HCT116 (cell line): ENCODE measurements around the gene CST1. TPM values are rescaled to one million over a fixed set of nuclear protein-coding genes. Genes with fewer than 3 reads are reported as not detected.

Experiments
- ATAC-seq: fragments of 200-7000 bp; cut with Tn5 transposase; 2 replicates; pipeline ENCODE4 v1.9.1; 2020; ENCODE audit warnings: mild to moderate bottlenecking, moderate library complexity
- BruUV-seq: library from RNA; stranded (reverse); fragments of 400-500 nt; replicated peaks from 2 replicates; lab custom pipeline; 2021; lab: Mats Ljungman, UMichigan
- CTCF ChIA-PET: fragments of 300-600 bp; sonication (Branson Sonifier 250); formaldehyde crosslinking; loops from one replicate; lab custom pipeline; 2021; ENCODE audit warnings: antibody characterized with exemption; lab: Charles Lee
- POLR2A ChIA-PET: fragments of 300-600, 350-600 bp; sonication (Branson Sonifier 250); formaldehyde crosslinking; loops from one replicate; lab custom pipeline; 2021; ENCODE audit warnings: antibody characterized with exemption; lab: Charles Lee
- RAD21 ChIA-PET, 2 experiments: fragments of 300-600 bp; sonication (Branson Sonifier 250); formaldehyde crosslinking; loops; one replicate each; lab custom pipeline; 2023; ENCODE audit warnings: low total read pairs in 2 of 2; ENCODE audit not compliant: uncharacterized antibody in 2 of 2, unreplicated experiment in 2 of 2, low non-redundant PET in 1 of 2; lab: Charles Lee
- DNase-seq: peaks from one replicate; pipeline ENCODE4 v3.0.0-alpha.2; 2010; ENCODE audit warnings: low read depth, low spot score
- H2AFZ ChIP-seq: fragments of 200-600 bp; shearing (Covaris generic), sonication (generic); 2 replicates; pipeline ENCODE4 v1.6.1; 2017; ENCODE audit warnings: low read depth, mixed run types, mixed read lengths, antibody characterized with exemption, low read length; ENCODE audit not compliant: poor library complexity, severe bottlenecking
- H3K27ac ChIP-seq: 2 replicates; pipeline ENCODE4 v1.5.1; 2012; ENCODE audit warnings: low read depth, low read length
- H3K27me3 ChIP-seq: fragments of 200-600 bp; sonication (generic); 2 replicates; pipeline ENCODE4 v1.6.1; 2016; ENCODE audit warnings: mixed run types, low read length, mixed read lengths; ENCODE audit not compliant: insufficient read depth
- H3K36me3 ChIP-seq, 2 experiments: fragments of 200-500 bp in 1 of 2; fragments of 200-600 bp in 1 of 2; sonication (Bioruptor generic) in 1 of 2; sonication (generic) in 1 of 2; 2 replicates each; pipeline versions ENCODE4 v1.5.1 to v1.6.1; 2014 to 2016; ENCODE audit warnings: low read length in 2 of 2, inconsistent platforms in 1 of 2, mixed read lengths in 1 of 2, mixed run types in 1 of 2; ENCODE audit not compliant: insufficient read depth in 2 of 2, control insufficient read depth in 1 of 2
- H3K4me1 ChIP-seq, 2 experiments: fragments of 200-600 bp in 1 of 2; sonication (generic) in 1 of 2; 2 replicates each; pipeline versions ENCODE4 v1.5.1 to v1.6.1; 2012 to 2017; ENCODE audit warnings: low read length in 2 of 2, inconsistent platforms in 1 of 2, mild to moderate bottlenecking in 1 of 2, mixed read lengths in 1 of 2, mixed run types in 1 of 2, moderate library complexity in 1 of 2; ENCODE audit not compliant: insufficient read depth in 2 of 2, control insufficient read depth in 1 of 2
- H3K4me2 ChIP-seq: fragments of 200-600 bp; sonication (generic); 2 replicates; pipeline ENCODE4 v1.6.1; 2017; ENCODE audit warnings: mixed run types, low read length, mixed read lengths
- H3K4me3 ChIP-seq, 2 experiments: fragments of 200-600 bp in 1 of 2; sonication (generic) in 1 of 2; replicated peaks in 1 of 2; 2 replicates each; pipeline ENCODE4 v1.5.1; 2011 to 2016; ENCODE audit warnings: low read length in 2 of 2, control low read depth in 1 of 2, low read depth in 1 of 2, mild to moderate bottlenecking in 1 of 2, mixed read lengths in 1 of 2, mixed run types in 1 of 2
- H3K79me2 ChIP-seq: fragments of 200-600 bp; sonication (generic); 2 replicates; pipeline ENCODE4 v1.6.1; 2017; ENCODE audit warnings: mild to moderate bottlenecking, mixed run types, low read length, moderate library complexity, mixed read lengths; ENCODE audit not compliant: insufficient read depth
- H3K9ac ChIP-seq: fragments of 200-600 bp; sonication (generic); 2 replicates; pipeline ENCODE4 v1.6.1; 2016; ENCODE audit warnings: low read length, mixed read lengths
- H3K9me2 ChIP-seq: fragments of 200-600 bp; sonication (generic), shearing (Covaris generic); 2 replicates; pipeline ENCODE4 v1.6.1; 2017; ENCODE audit warnings: mixed run types, mild to moderate bottlenecking, moderate library complexity; ENCODE audit not compliant: insufficient read depth
- H3K9me3 ChIP-seq, 2 experiments: fragments of 200-500 bp in 1 of 2; fragments of 200-600 bp in 1 of 2; sonication (Bioruptor generic) in 1 of 2; sonication (generic) in 1 of 2; 2 replicates each; pipeline ENCODE4 v1.6.1; 2014 to 2017; ENCODE audit warnings: low read length in 2 of 2, mixed read lengths in 2 of 2, inconsistent platforms in 1 of 2, low read depth in 1 of 2, mild to moderate bottlenecking in 1 of 2, mixed run types in 1 of 2, moderate library complexity in 1 of 2; ENCODE audit not compliant: control insufficient read depth in 1 of 2, insufficient read depth in 1 of 2
- H4K20me1 ChIP-seq: fragments of 200-600 bp; sonication (generic), shearing (Covaris generic); 2 replicates; pipeline ENCODE4 v1.6.1; 2017; ENCODE audit warnings: mixed run types, mild to moderate bottlenecking, moderate library complexity; ENCODE audit not compliant: insufficient read depth
- ATF3 ChIP-seq: IDR thresholded peaks from 2 replicates; pipeline ENCODE4 v1.6.1; 2012
- CBX3 ChIP-seq: IDR thresholded peaks from 2 replicates; pipeline ENCODE4 v1.6.1; 2012; ENCODE audit warnings: low read depth
- EZH2phosphoT487 ChIP-seq: fragments of 200-600 bp; IDR thresholded peaks from 2 replicates; pipeline ENCODE4 v1.6.1; 2018; ENCODE audit warnings: antibody characterized with exemption, borderline replicate concordance
- JUND ChIP-seq: IDR thresholded peaks from 2 replicates; pipeline ENCODE4 v1.6.1; 2012
- RAD21 ChIP-seq: IDR thresholded peaks from 2 replicates; pipeline ENCODE4 v1.6.1; 2012; ENCODE audit warnings: low read depth, mild to moderate bottlenecking
- REST ChIP-seq: IDR thresholded peaks from 2 replicates; pipeline ENCODE4 v1.6.1; 2012; ENCODE audit warnings: low read depth
- SRF ChIP-seq: IDR thresholded peaks from 2 replicates; pipeline ENCODE4 v1.6.1; 2012; ENCODE audit warnings: low read depth
- TCF7L2 ChIP-seq: IDR thresholded peaks from 2 replicates; pipeline ENCODE4 v1.7.0; 2011; ENCODE audit warnings: borderline replicate concordance, inconsistent platforms; ENCODE audit not compliant: insufficient read depth, insufficient read length; ENCODE audit errors: extremely low read depth
- ZBTB33 ChIP-seq: IDR thresholded peaks from 2 replicates; pipeline ENCODE4 v1.6.1; 2011; ENCODE audit warnings: mild to moderate bottlenecking, low read length, moderate library complexity; ENCODE audit not compliant: insufficient replicate concordance; ENCODE audit errors: extremely low read depth
- ZFX ChIP-seq: fragments of 450-650 bp; IDR thresholded peaks from 2 replicates; pipeline ENCODE4 v1.6.1; 2017
- intact Hi-C: fragments of 100-400 bp; cut with micrococcal nuclease; formaldehyde crosslinking; loops from 2 replicates; pipeline ENCODE4 v1.10.0; 2022
- total RNA-seq: library from RNA; stranded (reverse); gene quantifications from one replicate; pipeline ENCODE4 v1.2.1, GENCODE V29; 2021; ENCODE audit not compliant: unreplicated experiment

CST1 gene
- total RNA-seq, 1 experiment from 2014 or later: not detected

- H3K79me2 ChIP-seq: no peaks in the 10 kb centered on the region
- CTCF ChIA-PET: no interaction called here
- H3K9ac ChIP-seq: no peak overlapping the region
- no peaks in the 10 kb centered on the region for H3K36me3 ChIP-seq
- POLR2A ChIA-PET: no interaction called here
- DNase-seq: no peak
- no peak overlapping the region for H2AFZ ChIP-seq
- no peak for ATAC-seq
- no peaks in the 10 kb centered on the region for H3K27me3 ChIP-seq
- no TSS peak for BruUV-seq
- H3K27ac ChIP-seq: no peak overlapping the region
- intact Hi-C loops: loop anchor here (10.0 kb wide), 1 partner anchor 211 kb away; no protein-coding TSS in a partner anchor
- no peaks in the 10 kb centered on the region for H4K20me1 ChIP-seq
- H3K9me3 ChIP-seq: no peaks in the 10 kb centered on the region
- no peak overlapping the region for H3K4me2 ChIP-seq
- TF ChIP-seq ZBTB33 (no peak), JUND (no peak), SRF (no peak), RAD21 (no peak), TCF7L2 (no peak), CBX3 (no peak), ZFX (no peak), EZH2phosphoT487 (no peak), ATF3 (no peak), REST (no peak)
- H3K9me2 ChIP-seq: no peaks in the 10 kb centered on the region
- no peak overlapping the region for H3K4me3 ChIP-seq
- RAD21 ChIA-PET: no interaction called here
- H3K4me1 ChIP-seq: no peaks in the 10 kb centered on the region
Measured at GRCh38 chr20:23783447-23783846, 32.7 kb upstream of the CST1 start.
